ENCODE data around the gene NPC1L1. TPM values are rescaled to one million over a fixed set of nuclear protein-coding genes. Genes with fewer than 3 reads are reported as not detected.
A peak's percentile ranks its signal among the peaks of the same experiment; 100 is the strongest.

Gene NPC1L1
- 1 to 10 TPM; 2.1 to 3.2 (median 2.5) TPM for polyA plus RNA-seq (ENCODE audit: insufficient read length in 3 of 3)

GRCh38 chr7:44541028-44541869 lies at the start of gene NPC1L1:
TSS of gene NPC1L1 (minus strand) at chr7:44541330. CDS start at chr7:44541259, 71 bp downstream.
- no peak for DNase-seq (ENCODE audit: low read depth in 3 of 3, low spot score in 2 of 3)

- DNase-seq (ENCODE audit: low read depth in 3 of 3, low spot score in 2 of 3), result no peak
These were observed 49.8 kb upstream of the NPC1L1 start for GRCh38 chr7:44590910-44591309.

- no peak for DNase-seq (ENCODE audit: low read depth in 3 of 3, low spot score in 2 of 3)
These were observed 46.9 kb upstream of the NPC1L1 start for GRCh38 chr7:44587843-44588711.

- DNase-seq (ENCODE audit: low read depth in 3 of 3, low spot score in 2 of 3), result no peak
These were observed 42.2 kb upstream of the NPC1L1 start for GRCh38 chr7:44583146-44583865.

GRCh38 chr7:44581879-44582603 lies 40.9 kb upstream of the NPC1L1 start, which contains the start of gene TMED4:
TSS of gene TMED4 (minus strand) at chr7:44582231. CDS start at chr7:44582206, 25 bp downstream.
- DNase-seq (ENCODE audit: low read depth in 3 of 3, low spot score in 2 of 3), result peak; percentile 96 to 98 (median 97)

GRCh38 chr7:44580945-44581878 lies 40.1 kb upstream of the NPC1L1 start:
- no peak for DNase-seq (ENCODE audit: low read depth in 3 of 3, low spot score in 2 of 3)

- DNase-seq (ENCODE audit: low read depth in 3 of 3, low spot score in 2 of 3), result no peak
These were observed 35.1 kb upstream of the NPC1L1 start for GRCh38 chr7:44576228-44576627.

- DNase-seq (ENCODE audit: low read depth in 3 of 3, low spot score in 2 of 3), result no peak
These were observed 33.9 kb upstream of the NPC1L1 start for GRCh38 chr7:44575054-44575453.

- DNase-seq (ENCODE audit: low read depth in 3 of 3, low spot score in 2 of 3), result no peak
These were observed 33.2 kb upstream of the NPC1L1 start for GRCh38 chr7:44574287-44574872.

- peak; percentile 84 to 89 (median 87) for DNase-seq (ENCODE audit: low read depth in 3 of 3, low spot score in 2 of 3)
These were observed 32.5 kb upstream of the NPC1L1 start, which contains the start of gene DDX56 for GRCh38 chr7:44573464-44574286. TSS of gene DDX56 (minus strand) at chr7:44573908. CDS start at chr7:44573895, 13 bp downstream.

GRCh38 chr7:44572771-44573170 lies 31.6 kb upstream of the NPC1L1 start:
- DNase-seq (ENCODE audit: low read depth in 3 of 3, low spot score in 2 of 3), result no peak

GRCh38 chr7:44569959-44570358 lies 28.8 kb upstream of the NPC1L1 start:
- DNase-seq (ENCODE audit: low read depth in 3 of 3, low spot score in 2 of 3), result no peak

GRCh38 chr7:44568771-44569560 lies 27.8 kb upstream of the NPC1L1 start:
- DNase-seq (ENCODE audit: low read depth in 3 of 3, low spot score in 2 of 3), result no peak

- DNase-seq (ENCODE audit: low read depth in 3 of 3, low spot score in 2 of 3), result no peak
These were observed 26.8 kb upstream of the NPC1L1 start for GRCh38 chr7:44567884-44568283.

- DNase-seq (ENCODE audit: low read depth in 3 of 3, low spot score in 2 of 3), result no peak
These were observed 25.6 kb upstream of the NPC1L1 start for GRCh38 chr7:44566680-44567079.

GRCh38 chr7:44565795-44566559 lies 24.8 kb upstream of the NPC1L1 start:
- no peak for DNase-seq (ENCODE audit: low read depth in 3 of 3, low spot score in 2 of 3)

Measured in right renal cortex interstitium (tissue), 3 donors.